HG02885 (cell line): ENCODE data around the gene ADRB2.
"Not testable (repeated sequence)": the region's sequence is repeated elsewhere in the genome, so short reads cannot be mapped to it uniquely, and the experiment has no call there.

Experiments used
- ATAC-seq: cut with Tn5 transposase; IDR thresholded peaks from one replicate; pipeline ENCODE4 v1.9.1; 2021; ENCODE audit warnings: mild to moderate bottlenecking; ENCODE audit not compliant: unreplicated experiment, poor library complexity

ADRB2 gene

DNA sequence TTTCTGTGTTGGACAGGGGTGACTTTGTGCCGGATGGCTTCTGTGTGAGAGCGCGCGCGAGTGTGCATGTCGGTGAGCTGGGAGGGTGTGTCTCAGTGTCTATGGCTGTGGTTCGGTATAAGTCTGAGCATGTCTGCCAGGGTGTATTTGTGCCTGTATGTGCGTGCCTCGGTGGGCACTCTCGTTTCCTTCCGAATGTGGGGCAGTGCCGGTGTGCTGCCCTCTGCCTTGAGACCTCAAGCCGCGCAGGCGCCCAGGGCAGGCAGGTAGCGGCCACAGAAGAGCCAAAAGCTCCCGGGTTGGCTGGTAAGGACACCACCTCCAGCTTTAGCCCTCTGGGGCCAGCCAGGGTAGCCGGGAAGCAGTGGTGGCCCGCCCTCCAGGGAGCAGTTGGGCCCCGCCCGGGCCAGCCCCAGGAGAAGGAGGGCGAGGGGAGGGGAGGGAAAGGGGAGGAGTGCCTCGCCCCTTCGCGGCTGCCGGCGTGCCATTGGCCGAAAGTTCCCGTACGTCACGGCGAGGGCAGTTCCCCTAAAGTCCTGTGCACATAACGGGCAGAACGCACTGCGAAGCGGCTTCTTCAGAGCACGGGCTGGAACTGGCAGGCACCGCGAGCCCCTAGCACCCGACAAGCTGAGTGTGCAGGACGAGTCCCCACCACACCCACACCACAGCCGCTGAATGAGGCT is at the start of gene ADRB2:
Gene ADRB2, plus strand, starts transcription at position 559 of the 686 bp plus-strand sequence. CDS start 221 bp downstream, outside the sequence.
- peak; percentile 99 for ATAC-seq

DNA sequence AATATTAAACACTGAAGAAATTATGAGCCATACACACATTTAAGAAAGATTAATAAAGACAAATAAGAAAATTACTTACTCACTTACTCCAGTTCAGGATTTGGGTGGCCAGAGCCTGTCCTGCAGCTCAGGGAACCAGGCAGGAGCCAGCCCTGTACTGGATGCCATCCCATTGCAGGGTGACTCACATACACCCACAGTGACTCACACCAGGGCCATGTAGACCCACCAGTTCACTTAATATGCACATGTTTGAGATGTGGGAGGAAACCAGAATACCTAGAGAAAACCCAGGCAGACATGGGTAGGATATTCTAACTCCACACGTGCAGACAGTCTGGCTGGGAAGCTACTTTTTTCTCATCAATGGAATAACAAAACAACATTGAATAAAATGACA is 49.6 kb upstream of the ADRB2 start:
- no peak for ATAC-seq

- no peak for ATAC-seq
Observed at GRCh38 chr5:148778882-148779281, 47.5 kb upstream of the ADRB2 start.

DNA sequence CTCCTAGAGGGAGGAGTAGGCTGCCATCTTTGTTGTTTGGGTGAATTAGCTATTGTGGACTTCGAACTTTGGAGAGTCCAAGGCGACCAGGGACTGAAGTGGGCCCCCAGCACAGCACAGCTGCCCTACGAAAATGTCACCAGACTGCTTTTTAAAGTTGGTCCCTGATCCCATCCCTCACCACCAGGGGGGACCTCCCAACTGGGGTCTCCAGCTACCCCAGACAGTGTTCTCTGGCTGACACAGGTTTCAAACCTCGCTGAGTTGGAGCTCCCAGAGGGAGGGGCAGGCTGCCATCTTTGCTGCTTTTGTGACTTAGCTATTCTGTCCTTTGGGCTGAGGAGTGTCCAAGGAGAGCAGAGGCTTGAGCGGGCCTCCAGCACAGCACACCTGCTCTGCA is 45.7 kb upstream of the ADRB2 start:
- ATAC-seq = no peak

GRCh38 chr5:148781766-148782165 is 44.6 kb upstream of the ADRB2 start:
- no peak for ATAC-seq

DNA sequence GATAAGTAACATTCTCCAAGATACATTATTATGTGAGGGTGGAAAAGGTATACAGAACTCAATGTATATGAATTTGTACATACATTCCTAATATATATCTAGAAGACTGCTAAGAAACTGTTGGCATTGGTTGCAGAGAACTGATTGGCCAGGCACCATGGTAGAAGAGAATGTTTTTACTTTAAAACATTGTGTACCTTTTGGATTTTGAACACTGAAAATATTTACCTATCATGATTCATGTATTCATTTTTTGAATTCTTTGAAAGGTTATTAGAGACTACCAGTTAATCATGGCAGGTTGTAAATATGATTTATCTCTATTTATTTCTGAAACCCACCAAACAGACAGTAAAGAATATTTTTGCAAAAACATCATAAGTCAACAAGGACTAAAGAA is 41.2 kb upstream of the ADRB2 start:
- no peak for ATAC-seq

GRCh38 chr5:148786456-148786855 is 40.0 kb upstream of the ADRB2 start:
- ATAC-seq = no peak

DNA sequence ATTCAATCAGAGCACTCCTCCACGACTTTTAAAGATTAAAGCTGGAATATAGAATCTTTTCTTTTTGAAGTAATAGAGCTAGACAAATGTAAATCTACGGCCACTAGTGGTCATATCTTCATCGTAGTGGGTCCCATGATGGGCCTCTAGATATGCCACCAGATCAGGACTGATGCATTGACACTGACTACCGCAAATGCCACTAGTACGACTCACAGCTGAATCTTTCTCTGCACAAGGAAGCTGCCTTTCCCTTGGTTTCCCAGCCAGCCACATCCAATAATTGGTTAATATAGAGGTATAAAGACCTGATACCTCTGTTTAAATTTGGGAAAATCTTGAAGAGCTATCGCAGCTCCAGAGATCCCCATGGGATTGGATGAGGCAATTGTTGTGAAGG is 37.8 kb upstream of the ADRB2 start:
- no peak for ATAC-seq

DNA sequence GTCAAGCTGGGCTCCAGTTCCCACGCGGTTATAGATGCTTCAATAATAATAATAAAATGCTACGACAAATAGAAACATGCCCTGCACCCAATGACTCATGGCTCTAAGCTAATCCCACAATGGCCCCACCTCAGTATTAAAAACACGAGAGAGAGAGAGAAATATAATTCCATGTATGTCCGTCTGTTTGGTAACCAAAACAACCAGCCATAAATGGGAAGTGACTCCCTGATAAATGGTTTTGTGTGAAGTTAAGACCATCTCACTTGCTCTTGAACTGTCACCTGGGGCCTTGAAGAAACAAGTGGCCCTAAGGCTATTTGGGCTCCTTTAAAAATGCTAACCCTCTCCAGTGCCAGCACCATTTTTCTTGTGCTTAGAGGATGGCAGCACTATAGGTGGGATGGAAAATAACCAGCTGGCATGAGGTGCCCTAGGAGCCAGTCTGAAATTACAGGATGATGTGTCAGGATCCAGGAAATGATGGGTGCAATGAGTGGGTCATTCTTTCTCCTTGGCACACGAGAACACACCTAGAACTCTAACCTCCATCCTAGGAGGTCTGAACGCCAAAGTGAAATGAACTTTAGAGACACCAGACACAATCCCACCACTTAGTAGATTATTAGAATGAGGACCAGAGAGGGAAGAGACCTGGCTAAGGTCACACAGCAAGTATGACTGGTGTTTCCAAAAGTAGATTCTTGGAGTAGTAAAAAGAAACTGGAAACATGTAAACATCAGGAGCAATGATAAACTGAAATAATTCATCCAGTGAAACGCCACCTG is 35.7 kb upstream of the ADRB2 start:
- peak; percentile 35 for ATAC-seq

- peak; percentile 99 for ATAC-seq
Observed at GRCh38 chr5:148791334-148791667, 35.1 kb upstream of the ADRB2 start.

DNA sequence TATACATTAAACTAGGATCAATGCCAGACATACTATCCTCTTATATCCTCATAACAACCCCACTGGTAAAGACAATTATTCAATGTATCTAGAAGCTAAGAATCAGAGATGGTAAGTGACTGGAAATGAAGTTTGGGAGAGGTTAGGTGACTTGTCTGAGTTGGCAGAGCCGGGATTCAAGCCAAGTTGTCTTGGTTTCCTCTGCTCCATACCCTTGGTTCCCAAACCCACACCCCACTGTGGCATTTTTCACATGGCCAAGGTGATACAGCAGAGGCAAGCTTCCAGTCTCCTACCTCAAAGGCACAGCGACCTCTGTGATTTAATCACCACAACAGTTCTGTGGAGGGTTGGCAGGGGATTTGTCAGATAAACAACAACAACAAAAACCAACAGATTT is 34.7 kb upstream of the ADRB2 start:
- ATAC-seq = no peak

DNA sequence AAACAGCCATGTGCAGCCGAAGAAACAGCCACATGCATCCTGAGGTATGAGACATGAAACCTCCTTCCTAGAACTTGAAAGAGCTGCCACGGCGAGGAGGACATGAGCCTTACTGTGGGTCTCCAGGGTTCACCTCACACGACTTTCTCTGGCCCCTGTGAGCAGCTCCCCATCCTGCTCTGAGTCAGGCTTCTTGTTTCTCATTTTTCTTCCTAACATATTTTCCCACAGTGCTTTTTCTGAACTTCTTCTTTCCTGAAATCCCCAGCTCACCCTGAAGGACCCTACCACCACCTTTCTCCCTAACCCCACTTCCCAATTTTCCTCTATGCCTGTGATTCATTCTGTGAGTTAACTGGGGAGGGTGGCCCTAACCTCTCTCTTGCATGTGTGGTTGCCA is 33.7 kb upstream of the ADRB2 start:
- ATAC-seq = no peak

- no peak for ATAC-seq
Observed at GRCh38 chr5:148793261-148793660, 33.1 kb upstream of the ADRB2 start.

DNA sequence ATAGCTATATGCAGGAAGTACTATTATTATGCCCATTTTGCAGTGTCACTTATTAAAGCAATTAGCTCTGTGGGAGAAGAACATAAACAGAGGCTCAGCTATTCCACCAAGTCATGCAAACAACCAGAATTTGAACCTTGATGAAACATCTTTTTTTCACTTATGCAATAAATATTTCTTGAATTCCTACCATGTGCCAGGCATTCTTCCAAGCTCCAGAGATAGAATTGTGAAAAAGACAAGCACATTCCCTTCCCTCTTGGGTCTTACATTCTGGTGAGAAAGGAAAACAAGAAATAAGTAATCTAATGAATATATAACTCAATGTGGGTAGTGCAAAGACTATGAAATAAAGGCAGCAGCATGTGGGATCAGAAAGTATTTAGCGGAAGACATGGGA is 32.1 kb upstream of the ADRB2 start:
- no peak for ATAC-seq

- ATAC-seq = no peak
Observed at GRCh38 chr5:148794729-148795561, 31.5 kb upstream of the ADRB2 start.

GRCh38 chr5:148796936-148797335 is 29.5 kb upstream of the ADRB2 start:
- no peak for ATAC-seq

GRCh38 chr5:148798786-148799185 is 27.6 kb upstream of the ADRB2 start:
- ATAC-seq = no peak

- ATAC-seq = no peak
Observed at GRCh38 chr5:148799737-148800527, 26.5 kb upstream of the ADRB2 start.

DNA sequence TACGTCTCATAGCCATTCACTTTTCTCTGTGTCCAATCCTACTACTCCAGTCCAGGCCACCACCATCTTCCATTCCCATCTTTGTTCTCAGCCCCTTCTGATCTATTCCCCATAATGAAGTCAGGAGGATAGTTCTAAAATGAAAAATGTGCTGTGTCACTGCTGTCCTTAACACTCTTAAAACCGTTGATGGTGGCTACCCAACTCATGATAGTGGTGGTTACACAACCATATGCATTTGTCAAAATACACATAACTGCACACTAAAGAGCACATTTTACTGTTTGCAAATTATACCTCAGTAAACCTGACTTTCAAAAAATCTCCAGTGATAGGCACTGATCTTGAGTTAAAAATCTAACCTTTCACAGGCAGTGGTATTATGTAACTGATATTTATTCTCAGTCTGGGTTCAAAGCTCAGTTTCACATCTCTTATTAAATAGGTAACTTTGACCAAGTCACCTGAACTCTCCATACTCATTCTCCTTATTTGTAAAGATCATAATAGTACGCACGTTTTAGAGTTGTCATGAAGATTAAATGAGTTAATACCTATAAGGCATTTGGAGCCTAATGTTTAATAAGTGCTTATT is 24.6 kb upstream of the ADRB2 start:
- ATAC-seq = no peak

DNA sequence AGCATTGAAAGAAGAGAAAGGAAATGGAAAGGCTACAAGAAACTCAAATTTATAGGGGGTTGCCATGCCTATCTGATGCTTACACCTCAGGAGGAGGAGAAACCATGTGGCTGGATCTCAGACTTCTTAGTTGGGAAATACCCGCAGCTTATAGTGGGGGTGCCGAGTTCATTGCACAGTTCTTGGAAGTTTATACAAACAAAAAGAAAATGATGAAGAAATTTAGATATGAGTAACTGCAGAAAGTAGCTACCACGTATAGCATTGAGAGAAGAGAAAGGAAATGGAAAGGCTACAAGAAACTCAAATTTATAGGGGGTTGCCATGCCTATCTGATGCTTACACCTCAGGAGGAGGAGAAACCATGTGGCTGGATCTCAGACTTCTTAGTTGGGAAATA is 23.0 kb upstream of the ADRB2 start:
- ATAC-seq = not testable (repeated sequence)
